KBM-7 (cell line): ENCODE results near the gene PC.
A peak's percentile ranks its signal among the peaks of the same experiment; 100 is the strongest.

Source experiments
- DNase-seq: peaks from one replicate; pipeline ENCODE4 v3.0.0-alpha.2; 2015
- in situ Hi-C: fragments of 300-500 bp; cut with MboI; formaldehyde crosslinking; loops from 2 replicates; pipeline ENCODE4 v1.14.3; 2020; ENCODE audit warnings: low sequenced_read_pairs, low pct_unique_long_range_greater_than_20kb, mixed read lengths

Gene PC

DNA sequence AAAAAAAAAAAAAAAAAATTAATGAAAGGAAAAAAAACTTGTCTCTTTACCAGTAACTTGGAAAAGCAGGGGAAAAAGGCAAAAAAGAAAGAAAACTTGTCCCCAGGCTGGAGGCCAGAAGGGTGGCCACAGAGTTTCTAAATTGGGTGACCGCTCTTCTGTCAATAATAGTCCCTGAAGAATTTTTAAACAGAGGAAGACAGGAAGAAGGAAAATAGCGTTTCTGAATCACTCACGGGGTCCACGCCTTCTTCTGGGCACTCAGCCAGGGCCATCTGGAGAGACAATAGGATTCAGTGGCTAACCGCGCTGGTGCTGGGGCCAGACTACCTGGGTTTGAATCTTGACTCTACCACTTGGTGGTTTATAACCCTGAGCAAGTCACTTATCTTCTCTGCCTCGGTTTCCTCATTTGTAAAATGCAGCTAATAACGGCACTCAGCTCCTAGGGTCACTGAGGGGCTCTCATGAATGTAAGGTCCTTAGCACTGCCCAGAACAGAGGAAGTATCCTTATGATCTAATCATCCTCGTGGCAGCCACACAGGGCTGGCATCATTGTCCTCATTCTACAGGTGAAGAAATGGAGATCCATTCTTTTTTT, 23.9 kb upstream of the PC start:
- DNase-seq: peak; percentile 91
- in situ Hi-C loops: no loop called here

DNA sequence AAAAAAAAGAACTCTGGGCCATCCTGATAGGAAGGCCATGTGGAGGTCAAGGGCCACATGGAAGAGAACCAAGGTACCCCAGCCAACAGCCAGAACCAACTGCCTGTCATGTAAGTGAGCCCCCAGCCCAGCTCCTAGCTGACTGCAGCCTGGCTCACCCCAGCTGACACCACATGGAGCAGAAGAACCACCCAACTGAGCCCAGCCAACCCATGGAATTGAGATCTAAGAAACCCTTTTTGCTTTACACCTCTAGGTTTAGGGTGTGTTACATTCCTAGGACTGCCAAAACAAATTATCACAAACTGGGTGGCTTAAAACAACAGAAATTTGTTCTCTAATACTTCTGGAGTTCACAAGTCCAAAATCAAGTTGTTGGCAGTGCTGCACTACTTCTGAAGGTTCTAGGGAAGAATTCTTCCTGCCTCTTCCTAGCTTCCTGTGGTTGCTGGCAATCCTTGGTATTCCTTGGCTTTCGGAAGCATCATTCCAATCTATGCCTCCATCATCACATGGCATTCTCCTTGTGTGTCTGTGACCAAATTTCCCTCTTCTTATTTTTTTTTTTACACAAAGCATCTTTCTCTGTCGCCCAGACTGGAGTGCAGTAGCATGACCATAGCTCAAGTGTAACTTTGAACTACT, 21.3 kb upstream of the PC start:
- no peak for DNase-seq
- in situ Hi-C loops: no loop called here

DNA sequence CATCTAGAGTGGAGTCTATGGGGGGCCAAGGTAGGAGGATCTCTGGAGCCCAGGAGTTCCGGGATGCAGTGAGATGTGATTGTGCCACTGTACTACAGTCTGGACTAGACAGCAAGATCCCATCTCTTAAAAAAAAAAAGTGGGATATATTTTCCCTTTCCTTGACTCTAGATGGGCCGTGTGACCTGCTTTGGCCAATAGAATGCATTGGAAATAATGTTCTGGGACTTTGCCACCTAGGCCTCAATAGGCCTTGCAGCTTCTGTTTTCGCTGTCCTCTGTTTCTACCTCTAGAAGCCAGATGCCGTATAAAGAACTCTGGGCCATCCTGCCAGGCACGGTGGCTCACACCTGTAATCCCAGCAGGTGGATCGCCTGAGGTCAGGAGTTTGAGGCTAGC, 20.5 kb upstream of the PC start:
- no peak for DNase-seq
- in situ Hi-C loops: no loop called here

DNA sequence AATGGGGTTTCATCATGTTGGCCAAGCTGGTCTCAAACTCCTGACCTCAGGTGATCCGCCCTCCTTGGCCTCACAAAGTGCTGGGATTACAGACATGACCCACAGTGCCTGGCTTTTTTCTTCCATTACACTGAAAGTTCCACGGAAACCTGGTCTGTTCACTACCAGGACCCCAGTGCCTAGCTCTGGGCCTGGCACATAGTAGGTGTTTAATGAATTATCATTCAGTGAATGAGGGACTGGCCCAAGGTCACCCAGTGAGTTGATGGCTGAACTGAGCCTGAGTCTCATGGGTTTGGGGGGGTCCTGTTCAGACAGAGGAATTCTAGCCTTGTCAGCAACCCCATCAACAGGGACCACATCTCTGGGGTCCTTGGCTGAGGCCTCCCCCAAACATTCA, 20.0 kb upstream of the PC start:
- DNase-seq: no peak
- in situ Hi-C loops: no loop called here

DNA sequence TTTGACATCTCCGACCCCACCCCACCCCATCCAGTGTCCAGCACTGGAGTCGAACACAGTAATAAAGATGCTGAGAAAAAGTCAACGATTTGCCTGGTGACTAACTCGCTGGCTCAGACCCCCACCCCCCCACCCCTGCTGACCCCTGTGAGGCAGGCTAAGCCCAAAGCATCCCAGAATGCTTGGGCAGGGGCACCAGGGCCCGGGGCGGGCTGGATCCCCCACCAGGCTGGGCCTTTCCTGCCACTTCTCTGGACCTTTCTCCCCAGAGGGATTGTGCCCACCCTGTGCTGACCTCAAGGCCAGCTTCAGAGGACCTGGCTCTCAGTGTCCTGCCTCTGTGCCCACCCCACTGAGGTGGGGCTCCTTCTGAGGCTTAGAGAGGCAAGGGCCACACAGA, 18.7 kb upstream of the PC start:
- in situ Hi-C loops: no loop called here
- DNase-seq: no peak

DNA sequence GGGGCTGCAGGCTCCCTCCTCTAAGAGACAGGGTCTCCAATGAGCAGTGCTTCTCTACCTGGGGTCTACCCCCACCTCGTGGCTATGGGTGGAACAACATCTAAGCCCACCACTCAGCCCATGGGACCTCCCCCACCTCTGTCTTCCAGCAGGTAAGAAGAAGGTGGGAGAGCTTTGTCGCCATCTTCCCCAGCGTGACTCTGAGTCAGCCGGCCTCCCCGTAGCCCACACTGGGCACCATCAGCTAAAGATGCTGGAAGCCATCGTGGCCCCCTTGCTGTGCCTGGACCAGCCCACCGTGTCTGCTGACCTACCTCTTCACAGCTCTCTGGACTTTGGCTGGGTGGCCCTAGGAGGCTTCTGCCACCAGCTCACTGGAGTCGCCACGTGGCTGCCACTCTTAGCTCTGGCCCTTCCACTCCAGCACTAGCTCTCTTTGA, 17.9 kb upstream of the PC start:
- DNase-seq: peak; percentile 54
- in situ Hi-C loops: no loop called here

DNA sequence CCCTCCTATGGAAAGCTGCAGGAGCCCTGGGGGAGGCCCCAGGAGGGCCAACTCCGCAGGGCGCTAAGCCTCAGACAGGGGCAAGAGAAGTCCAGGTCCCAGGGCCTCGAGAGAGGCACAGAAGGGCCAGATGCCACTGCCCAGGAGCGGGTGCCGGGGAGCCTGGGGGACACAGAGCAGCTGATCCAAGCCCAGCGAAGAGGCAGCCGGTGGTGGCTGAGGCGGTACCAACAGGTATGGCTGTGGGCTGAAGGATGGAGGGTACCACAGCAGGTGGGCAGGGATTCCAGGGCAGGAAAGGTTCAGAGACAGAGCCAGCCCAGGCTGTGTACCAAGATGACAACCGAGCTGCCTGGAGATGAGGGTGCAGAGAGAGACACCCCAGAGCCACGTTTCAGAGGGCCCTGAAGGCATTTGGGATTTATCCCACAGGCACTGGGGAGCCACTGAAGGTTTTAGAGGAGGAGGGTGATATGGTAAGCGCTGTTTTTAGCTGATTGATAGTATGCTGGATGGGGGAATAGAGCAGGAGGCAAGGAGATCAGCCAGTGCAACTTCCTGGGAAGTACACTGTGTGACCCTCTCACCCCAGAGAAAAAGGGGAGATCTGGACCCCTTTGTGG, 17.3 kb upstream of the PC start:
- in situ Hi-C loops: no loop called here
- no peak for DNase-seq

DNA sequence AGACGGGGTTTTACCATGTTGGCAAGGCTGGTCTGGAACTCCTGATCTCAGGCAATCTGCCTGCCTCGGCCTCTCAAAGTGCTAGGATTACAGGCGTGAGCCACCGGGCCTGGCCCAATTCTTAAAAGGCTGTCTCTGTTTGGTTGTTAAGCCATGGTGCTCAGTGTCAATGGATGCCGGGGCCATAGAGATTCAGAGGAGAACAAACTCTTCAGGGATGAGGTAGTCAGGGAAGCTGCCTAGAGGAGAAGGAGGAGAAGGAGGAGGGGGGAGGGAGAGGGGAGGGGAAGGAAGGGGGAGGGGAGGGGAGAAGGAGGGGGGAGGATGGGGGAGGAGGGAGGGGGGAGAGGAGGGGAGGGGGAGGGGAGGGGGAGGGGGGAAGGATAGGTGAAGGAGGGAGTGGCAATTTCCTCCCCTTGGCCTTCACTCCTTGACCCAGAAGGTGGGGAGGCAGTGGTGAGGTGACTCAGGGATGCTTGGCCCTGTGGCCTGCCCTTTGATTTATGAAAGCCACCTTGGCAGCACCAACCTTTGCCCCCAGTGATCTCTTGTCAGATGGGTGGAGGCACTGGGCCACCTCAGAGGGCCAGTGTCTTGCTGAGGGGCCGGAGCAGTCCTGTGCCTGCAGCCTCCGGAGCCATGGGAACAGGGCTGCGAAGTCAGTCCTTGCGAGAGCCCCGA, 16.7 kb upstream of the PC start, which contains the start of gene C11orf86:
TSS of gene C11orf86 (plus strand) at position 581 of the 681 bp plus-strand sequence. CDS start at position 640, 59 bp downstream.
- in situ Hi-C loops: no loop called here
- no peak for DNase-seq

DNA sequence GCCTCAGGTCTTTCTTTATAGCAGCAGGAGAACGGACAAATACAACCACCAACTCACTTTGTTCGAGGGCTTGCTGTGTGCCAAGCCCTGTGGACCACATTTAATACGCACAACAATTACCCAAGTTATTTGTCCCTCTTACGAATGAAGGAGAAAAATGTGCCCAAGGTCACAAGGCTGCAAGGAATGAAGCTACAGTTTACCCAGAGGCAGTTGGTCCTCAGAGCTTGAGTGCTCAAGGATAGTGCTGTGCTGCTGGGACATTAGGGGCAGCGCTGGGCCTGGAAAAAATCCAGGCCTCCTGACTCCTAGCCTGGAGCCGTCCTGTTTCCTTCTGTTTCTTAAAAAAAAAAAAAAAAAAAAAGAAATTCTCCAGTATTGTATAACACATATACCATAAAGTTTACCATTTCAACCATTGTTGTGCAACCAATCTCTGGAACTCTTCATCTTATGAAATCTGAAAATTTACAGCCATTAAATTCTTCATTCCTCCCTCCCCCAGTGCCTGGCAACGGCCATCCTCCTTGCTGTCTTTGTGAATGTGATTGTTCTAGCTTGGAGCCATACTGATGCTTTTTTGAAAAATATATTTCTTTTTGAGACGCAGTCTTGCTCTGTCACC, 15.9 kb upstream of the PC start:
- no peak for DNase-seq
- in situ Hi-C loops: no loop called here

DNA sequence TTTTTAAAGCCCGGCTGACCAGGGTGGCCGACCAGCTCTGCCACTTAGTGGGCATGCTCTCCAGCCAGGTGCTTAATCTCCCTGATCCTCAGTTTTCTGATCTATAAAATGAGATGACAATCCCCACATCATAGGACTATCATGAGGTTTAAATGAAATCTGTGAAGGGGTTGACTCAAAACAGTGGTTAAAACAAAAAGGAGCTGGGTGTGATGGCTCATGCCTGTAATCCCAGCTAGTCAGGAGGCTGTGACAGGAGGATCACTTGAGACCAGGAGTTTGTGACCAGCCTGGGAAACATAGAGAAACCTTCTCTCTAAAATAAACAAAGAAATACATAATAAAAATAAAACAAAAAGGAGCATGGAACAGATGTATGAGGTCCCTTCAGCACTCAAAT, 13.3 kb upstream of the PC start:
- no peak for DNase-seq
- in situ Hi-C loops: no loop called here

DNA sequence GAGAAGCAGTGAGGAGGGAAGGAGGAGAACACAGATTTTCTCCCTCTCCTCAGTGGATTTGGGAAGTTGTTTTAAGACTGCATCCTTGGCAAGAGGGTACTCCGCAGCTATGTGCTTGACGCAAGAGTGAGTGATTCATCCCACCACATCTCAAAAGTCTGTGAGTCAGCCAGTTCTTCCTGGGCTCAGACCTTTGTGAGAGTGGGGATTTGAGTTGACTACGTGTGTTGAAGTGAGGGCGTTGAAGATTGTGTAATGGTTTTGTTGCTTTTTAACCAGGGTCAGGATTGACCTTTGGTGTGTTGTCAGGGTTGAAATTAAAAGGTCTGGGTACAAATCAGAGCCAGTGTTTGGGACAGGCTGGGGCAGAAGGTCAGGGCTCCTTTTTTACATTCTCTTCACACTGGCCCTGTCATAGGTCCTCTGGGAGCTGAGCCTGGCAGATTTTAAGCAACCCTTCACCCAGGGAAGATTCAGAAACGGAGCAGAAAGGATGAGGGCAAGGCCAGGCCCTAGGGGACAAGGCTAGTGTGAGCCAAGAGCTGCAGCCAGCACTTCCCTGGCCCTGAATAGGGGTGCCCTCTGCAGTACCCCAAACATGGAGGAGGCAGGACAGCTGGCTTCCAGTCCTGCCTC, 12.7 kb upstream of the PC start:
- DNase-seq: peak; percentile 16
- in situ Hi-C loops: no loop called here

DNA sequence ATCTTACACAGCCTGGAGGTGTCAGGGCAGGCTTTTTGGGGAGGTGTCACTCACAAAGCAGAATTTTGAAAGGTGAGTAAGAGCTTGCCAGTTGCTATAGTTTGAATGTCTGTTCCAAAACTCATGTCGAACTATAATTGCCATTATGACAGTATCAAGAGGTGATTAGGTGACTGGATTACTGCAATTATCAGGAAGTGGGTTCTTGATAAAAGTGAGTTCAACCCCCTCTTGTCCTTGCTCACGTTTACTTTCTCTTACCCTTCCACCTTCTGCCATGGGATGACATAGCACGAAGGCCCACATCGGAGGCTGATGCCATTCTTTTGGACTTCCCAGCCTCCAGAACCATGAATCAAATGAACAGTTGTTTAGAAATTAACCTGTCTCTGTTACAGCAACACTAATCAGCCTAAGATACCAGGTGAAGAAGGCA, 12.2 kb upstream of the PC start:
- in situ Hi-C loops: no loop called here
- DNase-seq: no peak

DNA sequence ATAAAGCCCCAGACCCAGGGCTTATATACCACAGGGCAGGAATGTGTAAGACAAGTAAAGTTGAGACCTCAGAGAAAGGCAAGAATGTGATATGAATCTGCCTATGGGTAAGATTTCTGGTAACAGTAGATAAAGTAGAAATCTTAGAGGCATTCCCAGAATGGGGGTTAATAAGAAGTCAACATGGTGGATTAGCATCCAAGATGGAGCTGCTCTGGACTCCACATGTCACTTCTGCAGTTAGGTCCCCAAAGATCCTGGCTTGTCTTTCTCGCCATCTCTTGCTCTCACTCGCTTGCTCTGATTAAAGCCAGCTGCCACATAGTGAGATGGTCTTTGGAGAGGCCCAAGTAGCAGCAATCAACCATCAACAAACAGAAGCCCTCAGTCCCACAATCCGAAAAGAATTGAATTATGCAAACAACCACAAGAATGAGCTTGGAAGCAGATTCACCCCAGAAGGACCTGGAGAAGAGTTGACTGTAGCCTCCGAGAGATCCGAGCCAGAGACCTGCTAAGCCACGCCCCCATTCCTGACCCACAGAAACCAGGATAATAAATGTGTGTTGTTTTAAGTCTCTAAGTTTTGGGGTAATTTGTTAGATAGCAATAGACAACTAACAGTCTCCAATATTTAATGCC, 11.5 kb upstream of the PC start:
- in situ Hi-C loops: no loop called here

DNA sequence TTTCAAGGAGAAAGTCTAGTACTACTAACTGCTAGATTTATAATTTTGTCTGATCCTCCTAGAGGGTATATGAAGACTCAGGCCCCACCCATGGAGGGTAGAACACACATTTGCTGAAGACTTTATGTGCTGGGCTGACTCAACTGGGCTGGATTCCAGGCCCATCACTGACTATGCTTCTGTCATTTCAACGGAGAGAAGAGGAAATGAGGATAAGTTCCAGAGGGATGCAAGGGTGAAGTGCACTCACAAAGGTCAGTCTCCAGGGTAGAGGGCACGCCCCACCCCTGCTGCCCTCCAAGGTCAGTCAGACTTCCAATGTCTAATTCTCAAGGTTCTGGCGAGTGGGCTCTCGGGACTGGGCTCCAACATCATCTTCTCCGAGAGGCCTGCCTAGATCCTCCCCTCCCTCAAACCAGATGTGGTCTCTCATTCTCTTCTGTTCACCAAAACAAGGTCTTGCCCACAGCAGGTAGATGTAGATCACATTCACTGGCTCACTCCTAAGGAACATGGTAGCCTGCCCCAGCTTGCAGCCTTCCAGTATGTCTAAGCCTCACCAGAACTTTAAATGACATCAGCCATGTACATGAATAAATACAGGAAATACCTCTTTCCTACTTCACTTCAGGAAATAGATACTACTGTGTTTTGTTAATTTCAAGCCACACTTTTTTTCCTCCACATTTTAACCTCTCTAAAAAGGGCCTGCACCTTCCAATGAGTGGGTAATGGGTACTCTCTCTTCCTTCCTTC, 9.7 kb upstream of the PC start:
- DNase-seq: no peak

More for the DNA sequence above, 11.5 kb upstream of the PC start:
- DNase-seq: no peak

DNA sequence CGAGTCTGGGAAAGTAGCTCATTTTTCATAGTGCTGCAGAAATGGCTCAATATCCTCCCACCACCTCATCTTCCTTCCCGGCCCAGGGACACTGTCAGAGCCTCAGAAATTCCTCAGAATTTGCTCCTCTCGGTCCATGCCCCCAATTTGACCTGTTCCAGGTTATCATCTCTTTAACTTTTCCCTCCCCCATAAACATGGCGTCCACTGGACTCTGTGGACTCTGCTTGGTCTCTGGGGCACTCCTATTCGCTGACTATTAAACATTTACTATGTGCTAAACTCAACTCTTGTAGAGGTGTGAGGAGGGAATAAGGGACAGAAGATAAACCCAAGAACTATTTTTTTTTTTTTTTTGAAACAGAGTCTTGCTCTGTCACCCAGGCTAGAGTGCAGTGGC, 8.2 kb upstream of the PC start:
- DNase-seq: no peak
- in situ Hi-C loops: no loop called here

More for the DNA sequence above, 9.7 kb upstream of the PC start:
- in situ Hi-C loops: no loop called here

DNA sequence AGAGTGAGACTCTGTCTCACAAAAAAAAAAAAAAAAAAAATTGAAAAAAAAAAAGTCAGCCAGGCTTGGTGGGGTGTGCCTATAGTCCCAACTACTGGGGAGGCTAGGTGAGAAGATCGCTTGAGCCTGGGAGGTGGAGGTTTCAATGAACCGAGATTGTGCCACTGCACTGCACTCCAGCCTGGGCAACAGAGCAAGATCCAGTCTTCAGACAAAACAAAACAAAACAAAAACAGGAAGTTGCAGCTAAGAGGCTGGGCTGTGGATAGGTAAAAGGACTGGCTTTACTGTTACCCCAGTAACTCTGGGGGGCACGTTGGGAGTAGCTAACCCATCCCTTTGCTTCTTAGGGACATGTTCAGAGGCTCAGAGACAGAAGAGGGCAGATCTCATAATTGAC, 6.3 kb upstream of the PC start:
- no peak for DNase-seq
- in situ Hi-C loops: no loop called here

DNA sequence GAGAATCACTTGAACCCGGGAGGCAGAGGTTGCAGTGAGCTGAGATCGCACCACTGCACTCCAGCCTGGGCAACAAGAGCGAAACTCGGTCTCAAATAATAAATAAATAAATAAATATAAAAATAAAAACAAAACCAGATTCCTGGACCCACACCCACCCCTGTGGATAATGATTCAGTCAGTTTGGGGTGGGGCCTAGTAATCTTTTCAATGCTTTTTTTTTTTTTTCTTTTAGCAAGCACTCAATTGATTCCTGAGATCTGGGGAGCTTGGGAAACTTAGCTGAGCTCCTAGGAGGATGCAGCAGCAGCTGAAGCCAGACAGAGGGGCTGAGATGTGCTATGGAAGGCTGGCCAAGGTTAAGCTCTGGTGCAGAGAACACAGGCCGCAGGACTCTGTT, 4.6 kb upstream of the PC start:
- DNase-seq: no peak
- in situ Hi-C loops: no loop called here

DNA sequence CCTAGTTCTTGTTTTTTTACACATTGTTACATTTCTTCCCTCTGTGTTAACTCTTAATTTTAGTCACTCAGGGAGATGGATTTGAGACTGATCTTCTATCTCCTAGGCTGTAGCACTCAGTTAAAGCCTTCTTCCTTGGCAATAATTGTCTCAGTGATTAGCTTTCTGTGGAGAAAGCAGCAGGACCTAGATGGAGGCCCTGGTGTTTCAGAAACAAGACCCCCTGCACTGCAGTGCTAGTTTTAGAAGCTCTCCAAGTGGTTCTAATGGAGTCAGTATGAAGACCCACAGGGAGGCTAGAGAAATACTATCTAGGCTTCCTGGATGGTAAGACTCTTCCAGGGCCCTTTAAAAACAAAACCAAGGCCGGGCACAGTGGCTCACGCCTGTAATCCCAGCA, 4.1 kb upstream of the PC start:
- in situ Hi-C loops: no loop called here

More for the DNA sequence above, 4.1 kb upstream of the PC start:
- DNase-seq: no peak
